Upper lobe of right lung (tissue), 1 donor: ENCODE results near the gene MGAT4C. TPM values are rescaled to one million over a fixed set of nuclear protein-coding genes. Genes with fewer than 3 reads are reported as not detected.

Source experiments
- ATAC-seq: fragments of 200-7000 bp; cut with Tn5 transposase; one replicate; pipeline ENCODE4 v1.9.1; 2020; ENCODE audit warnings: mild to moderate bottlenecking, moderate library complexity
- DNase-seq: peaks from one replicate; pipeline ENCODE4 v3.0.0-alpha.2; 2020
- H3K27ac ChIP-seq: fragments of 200-600 bp; one replicate; pipeline ENCODE4 v1.8.0; 2022
- H3K27me3 ChIP-seq: fragments of 200-600 bp; one replicate; pipeline ENCODE4 v1.8.0; 2022; ENCODE audit warnings: mild to moderate bottlenecking
- H3K36me3 ChIP-seq: fragments of 200-600 bp; one replicate; pipeline ENCODE4 v1.8.0; 2022
- H3K4me1 ChIP-seq: fragments of 200-600 bp; one replicate; pipeline ENCODE4 v1.8.0; 2022
- H3K4me3 ChIP-seq: fragments of 200-600 bp; one replicate; pipeline ENCODE4 v1.8.0; 2022; ENCODE audit warnings: mild to moderate bottlenecking
- H3K9me3 ChIP-seq: fragments of 200-600 bp; one replicate; pipeline ENCODE4 v1.8.0; 2022
- CTCF ChIP-seq: fragments of 200-600 bp; IDR thresholded peaks from one replicate; pipeline ENCODE4 v1.8.0; 2022; ENCODE audit warnings: antibody characterized with exemption
- intact Hi-C: fragments of 100-400 bp; cut with DNase I; formaldehyde crosslinking; loops from one replicate; pipeline ENCODE4 v1.11.0; 2022
- total RNA-seq: library from RNA; stranded (reverse); fragmentation: NEBNext Ultra II Directional; extraction: Animal tissue kit (Norgen Biotek cat#: 25700); gene quantifications from one replicate; pipeline ENCODE4 v1.2.1, GENCODE V29; 2021
- donor health status: DM: no; HTN: yes; CAD: no; lungs with severe emphysema.

Gene MGAT4C
- total RNA-seq, 1 donor from 2014 or later: 0.67 TPM

GRCh38 chr12:85946375-85946774 lies 309.8 kb downstream of the MGAT4C start:
- Histone ChIP-seq H3K4me3 (no peak overlapping the region), H3K27me3 (no peaks in the 10 kb centered on the region), H3K4me1 (no peaks in the 10 kb centered on the region), H3K9me3 (no peaks in the 10 kb centered on the region), H3K27ac (no peak overlapping the region), H3K36me3 (no peaks in the 10 kb centered on the region)
- intact Hi-C loops: no loop called here
- TF ChIP-seq CTCF: no peak
- DNase-seq: no peak
- ATAC-seq: no peak

- TF ChIP-seq CTCF: no peak
- no peak for ATAC-seq
- Histone ChIP-seq H3K27ac (no peak overlapping the region), H3K9me3 (no peaks in the 10 kb centered on the region), H3K27me3 (no peaks in the 10 kb centered on the region), H3K4me3 (no peak overlapping the region), H3K4me1 (no peaks in the 10 kb centered on the region), H3K36me3 (no peaks in the 10 kb centered on the region)
- no peak for DNase-seq
- intact Hi-C loops: no loop called here
Measured at GRCh38 chr12:85927166-85927565, 329.0 kb downstream of the MGAT4C start.

GRCh38 chr12:85923767-85924331 lies 332.3 kb downstream of the MGAT4C start:
- H3K9me3 ChIP-seq: no peaks in the 10 kb centered on the region
- intact Hi-C loops: no loop called here
- no peak for ATAC-seq
- DNase-seq: no peak
- no peak overlapping the region for H3K4me3 ChIP-seq
- no peaks in the 10 kb centered on the region for H3K36me3 ChIP-seq
- peak; percentile 67 for TF ChIP-seq CTCF
- H3K27ac ChIP-seq: no peak overlapping the region
- no peaks in the 10 kb centered on the region for H3K4me1 ChIP-seq
- H3K27me3 ChIP-seq: no peaks in the 10 kb centered on the region

GRCh38 chr12:85920324-85920947 lies 335.8 kb downstream of the MGAT4C start:
- peak; percentile 73 for TF ChIP-seq CTCF
- no peak for DNase-seq
- intact Hi-C loops: no loop called here
- Histone ChIP-seq H3K36me3 (no peaks in the 10 kb centered on the region), H3K4me3 (no peak overlapping the region), H3K27ac (no peak overlapping the region), H3K9me3 (no peaks in the 10 kb centered on the region), H3K27me3 (no peaks in the 10 kb centered on the region), H3K4me1 (no peaks in the 10 kb centered on the region)
- no peak for ATAC-seq
